Measurements from ENCODE around the gene ENOX1.

Gene ENOX1

GRCh38 chr13:43546251-43546650, 240.5 kb downstream of the ENOX1 start:
- no peak for DNase-seq (ENCODE audit: low read depth)

GRCh38 chr13:43545317-43545874, 241.4 kb downstream of the ENOX1 start:
- no peak for DNase-seq (ENCODE audit: low read depth)

GRCh38 chr13:43544631-43545030, 242.1 kb downstream of the ENOX1 start:
- no peak for DNase-seq (ENCODE audit: low read depth)

GRCh38 chr13:43544011-43544410, 242.8 kb downstream of the ENOX1 start:
- no peak for DNase-seq (ENCODE audit: low read depth)

- DNase-seq (ENCODE audit: low read depth): no peak
Measured at GRCh38 chr13:43543331-43543730, 243.4 kb downstream of the ENOX1 start.

GRCh38 chr13:43537124-43537523, 249.6 kb downstream of the ENOX1 start:
- no peak for DNase-seq (ENCODE audit: low read depth)

- DNase-seq (ENCODE audit: low read depth): no peak
Measured at GRCh38 chr13:43529796-43530195, 257.0 kb downstream of the ENOX1 start.

- DNase-seq (ENCODE audit: low read depth): no peak
Measured at GRCh38 chr13:43528992-43529391, 257.8 kb downstream of the ENOX1 start.

- no peak for DNase-seq (ENCODE audit: low read depth)
Measured at GRCh38 chr13:43522788-43523187, 264.0 kb downstream of the ENOX1 start.

- DNase-seq (ENCODE audit: low read depth): no peak
Measured at GRCh38 chr13:43520351-43520750, 266.4 kb downstream of the ENOX1 start.

GRCh38 chr13:43518833-43519232, 267.9 kb downstream of the ENOX1 start:
- no peak for DNase-seq (ENCODE audit: low read depth)

- DNase-seq (ENCODE audit: low read depth): no peak
Measured at GRCh38 chr13:43516401-43516833, 270.4 kb downstream of the ENOX1 start.

- no peak for DNase-seq (ENCODE audit: low read depth)
Measured at GRCh38 chr13:43515531-43515930, 271.2 kb downstream of the ENOX1 start.

GRCh38 chr13:43514311-43514710, 272.5 kb downstream of the ENOX1 start:
- no peak for DNase-seq (ENCODE audit: low read depth)

GRCh38 chr13:43512221-43512620, 274.6 kb downstream of the ENOX1 start:
- no peak for DNase-seq (ENCODE audit: low read depth)

GRCh38 chr13:43510956-43511901, 275.5 kb downstream of the ENOX1 start:
- no peak for DNase-seq (ENCODE audit: low read depth)

GRCh38 chr13:43495732-43496131, 291.0 kb downstream of the ENOX1 start:
- no peak for DNase-seq (ENCODE audit: low read depth)

- DNase-seq (ENCODE audit: low read depth): no peak
Measured at GRCh38 chr13:43494206-43494605, 292.6 kb downstream of the ENOX1 start.

GRCh38 chr13:43493496-43494000, 293.2 kb downstream of the ENOX1 start:
- no peak for DNase-seq (ENCODE audit: low read depth)

GRCh38 chr13:43492745-43493144, 294.0 kb downstream of the ENOX1 start:
- no peak for DNase-seq (ENCODE audit: low read depth)

- no peak for DNase-seq (ENCODE audit: low read depth)
Measured at GRCh38 chr13:43492311-43492710, 294.5 kb downstream of the ENOX1 start.

GRCh38 chr13:43489233-43489632, 297.5 kb downstream of the ENOX1 start:
- DNase-seq (ENCODE audit: low read depth): no peak

- DNase-seq (ENCODE audit: low read depth): no peak
Measured at GRCh38 chr13:43487885-43488284, 298.9 kb downstream of the ENOX1 start.
